Hematopoietic multipotent progenitor cell (in vitro differentiated cells): ENCODE results near the gene GAS2L2. TPM values are rescaled to one million over a fixed set of nuclear protein-coding genes. Genes with fewer than 3 reads are reported as not detected.

ENCODE experiments used
- DNase-seq, 3 donors: peaks; one replicate each; pipeline ENCODE4 v3.0.0-alpha.2; 2011 to 2015; ENCODE audit warnings: low read depth in 2 of 3, low spot score in 2 of 3
- total RNA-seq: library from RNA; depleted of rRNA; stranded (reverse); fragments of >200 nt; gene quantifications from one replicate; pipeline ENCODE4 v1.2.3, GENCODE V29; 2012

The GAS2L2 gene
- total RNA-seq, 1 donor: 0.54 TPM

DNA sequence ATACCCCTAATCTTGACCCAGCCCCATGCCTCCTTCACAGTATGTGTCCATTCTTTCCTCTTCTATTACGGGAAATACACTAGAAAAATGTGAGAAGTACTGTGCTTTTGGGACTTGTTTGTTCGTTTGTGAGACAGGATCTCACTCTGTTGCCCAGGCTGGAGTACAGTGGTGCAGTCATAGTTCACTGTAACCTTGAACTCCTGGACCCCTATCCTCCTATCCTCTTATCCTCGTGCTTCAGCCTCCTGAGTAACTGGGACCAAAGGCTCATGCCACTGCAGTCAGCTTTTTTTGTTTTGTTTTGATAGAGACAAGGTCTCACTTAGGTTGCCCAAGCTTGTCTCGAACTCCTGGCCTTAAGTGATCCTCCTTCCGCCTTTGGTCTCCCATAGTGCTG lies 51.5 kb downstream of the GAS2L2 start:
- DNase-seq: no peak

DNA sequence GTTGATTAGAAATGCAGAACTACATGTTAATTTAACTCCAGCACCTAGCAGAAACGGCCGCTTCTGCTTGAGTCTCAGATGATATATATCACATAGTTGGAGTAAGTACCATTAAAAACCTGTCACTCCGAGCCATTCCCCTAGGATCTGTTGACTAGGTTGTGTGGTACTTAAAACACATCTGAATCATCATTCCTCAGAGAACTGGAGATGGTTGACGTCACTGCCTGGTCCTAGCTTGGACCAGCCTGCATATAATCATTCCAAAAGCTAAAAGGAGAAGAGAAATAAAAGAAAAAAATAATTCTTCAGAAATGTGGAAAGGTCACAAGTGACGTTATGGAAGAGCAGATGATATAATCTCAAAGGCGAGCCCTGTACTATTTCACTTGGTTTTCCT lies 52.9 kb downstream of the GAS2L2 start:
- no peak for DNase-seq

DNA sequence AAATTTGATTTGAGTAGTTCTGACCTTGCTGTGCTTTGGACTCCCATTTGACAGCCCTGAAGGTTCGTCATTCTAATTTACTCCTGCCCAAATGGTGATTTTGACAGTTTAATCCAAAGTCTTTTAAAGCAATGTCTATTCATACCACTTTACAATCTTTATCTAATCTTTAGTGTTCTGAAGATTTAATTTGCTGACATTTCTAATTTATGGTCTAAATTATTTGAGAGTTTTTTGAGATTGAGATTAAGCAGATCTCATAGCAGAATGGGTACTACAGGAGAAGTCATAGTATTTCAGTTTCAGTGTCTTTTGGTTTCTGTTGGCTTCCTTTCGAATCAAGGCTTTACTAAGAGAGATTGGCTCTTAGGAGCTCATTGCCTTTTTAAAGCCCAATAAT lies 54.2 kb downstream of the GAS2L2 start:
- DNase-seq: no peak

DNA sequence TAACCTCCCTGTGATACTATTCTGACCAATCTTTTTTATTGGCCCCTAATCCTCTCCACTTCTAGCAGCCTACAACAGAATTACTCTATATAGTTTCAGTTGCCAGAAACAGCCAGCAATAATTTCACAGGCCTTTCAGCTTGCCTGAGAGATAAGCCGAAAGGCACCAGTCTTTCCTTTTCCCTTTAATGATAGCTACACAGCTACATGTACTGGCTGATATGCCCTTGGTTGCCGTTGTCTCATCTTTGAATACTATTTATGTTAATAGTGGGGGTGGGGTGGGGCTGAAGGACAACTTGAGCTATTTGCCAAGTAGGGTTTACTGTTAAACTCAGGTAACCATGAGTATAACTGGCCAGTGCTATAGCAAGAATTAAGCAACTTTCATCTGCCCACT lies 57.4 kb downstream of the GAS2L2 start:
- DNase-seq: no peak

DNA sequence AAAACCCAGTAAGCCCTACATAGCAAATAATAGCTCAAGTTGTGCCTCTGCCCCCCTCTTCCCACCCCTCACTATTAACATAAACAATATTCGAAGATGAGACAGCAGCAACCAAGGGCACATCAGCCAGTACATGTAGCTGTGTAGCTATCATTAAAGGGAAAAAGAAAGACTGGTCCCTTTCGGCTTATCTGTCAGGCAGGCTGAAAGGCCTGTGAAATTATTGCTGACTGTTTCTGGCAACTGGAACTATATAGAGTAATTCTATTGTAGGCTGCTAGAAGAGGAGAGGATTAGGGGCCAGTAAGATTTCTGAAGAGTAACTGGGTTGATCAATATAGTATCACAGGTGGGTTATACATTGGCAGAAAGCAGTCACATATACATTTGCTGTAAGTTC lies 58.1 kb downstream of the GAS2L2 start:
- DNase-seq: no peak

Other genes starting within 250 kb of the GAS2L2 start
- under 0.01 TPM for gene SLFN12L, start 215.6 kb downstream of the GAS2L2 start, total RNA-seq
- 0.27 TPM for gene SLFN14, start 192.4 kb downstream of the GAS2L2 start, total RNA-seq
- 4.8 TPM for gene PEX12, start 174.7 kb downstream of the GAS2L2 start, total RNA-seq
- gene AP2B1, start 165.9 kb downstream of the GAS2L2 start, total RNA-seq: 75.9 TPM
- gene RASL10B, start 21.6 kb downstream of the GAS2L2 start, total RNA-seq: 2.2 TPM
- gene C17orf50, start 7.6 kb upstream of the GAS2L2 start, total RNA-seq: 0.27 TPM
- gene MMP28, start 42.4 kb upstream of the GAS2L2 start, total RNA-seq: 33.4 TPM
- 61.4 TPM for gene TAF15, start 56.2 kb upstream of the GAS2L2 start, total RNA-seq
- not detected for gene HEATR9, start 115.7 kb upstream of the GAS2L2 start, total RNA-seq
- gene CCL5, start 127.1 kb upstream of the GAS2L2 start, total RNA-seq: 1.3 TPM
- gene RDM1, start 177.5 kb upstream of the GAS2L2 start, total RNA-seq: 0.54 TPM
- gene LYZL6, start 190.5 kb upstream of the GAS2L2 start, total RNA-seq: not detected
- gene CCL16, start 228.3 kb upstream of the GAS2L2 start, total RNA-seq: not detected
- gene CCL14, start 233.5 kb upstream of the GAS2L2 start, total RNA-seq: not detected
- gene CCL15, start 248.3 kb upstream of the GAS2L2 start, total RNA-seq: not detected